Right lobe of liver (tissue), 6 donors: ENCODE results near the gene C13orf46. TPM values are rescaled to one million over a fixed set of nuclear protein-coding genes. Genes with fewer than 3 reads are reported as not detected.

Experiments
- ATAC-seq, 4 donors: fragments of 200-7000 bp; cut with Tn5 transposase; one replicate each; pipeline ENCODE4 v1.9.1; 2020; ENCODE audit warnings: mild to moderate bottlenecking in 4 of 4, moderate library complexity in 4 of 4
- DNase-seq, 3 donors: peaks; one replicate each; pipeline ENCODE4 v3.0.0-alpha.2; 2020
- H3K27ac ChIP-seq, 3 donors: fragments of 200-600 bp; one replicate each; pipeline ENCODE4 v1.8.0; 2022
- H3K27me3 ChIP-seq, 2 donors: fragments of 200-600 bp; one replicate each; pipeline ENCODE4 v1.8.0; 2022
- H3K36me3 ChIP-seq, 4 donors: fragments of 200-600 bp; sonication (generic) in 1 of 4; one replicate each; pipeline versions ENCODE4 v1.5.1 to v1.8.0; 2017 to 2022; ENCODE audit warnings: control low read depth in 1 of 4
- H3K4me1 ChIP-seq, 4 donors: fragments of 200-600 bp; sonication (generic) in 1 of 4; one replicate each; pipeline versions ENCODE4 v1.5.1 to v1.8.0; 2017 to 2022; ENCODE audit warnings: control low read depth in 1 of 4
- H3K4me3 ChIP-seq, 3 donors: fragments of 200-600 bp; one replicate each; pipeline ENCODE4 v1.8.0; 2022
- H3K9me3 ChIP-seq, 4 donors: fragments of 200-600 bp; sonication (generic) in 1 of 4; one replicate each; pipeline versions ENCODE4 v1.5.1 to v1.8.0; 2017 to 2022; ENCODE audit warnings: control low read depth in 1 of 4
- CTCF ChIP-seq, 4 donors: fragments of 200-600 bp in 3 of 4; fragments of 450-650 bp in 1 of 4; IDR thresholded peaks; one replicate each; pipeline versions ENCODE4 v1.5.1 to v1.8.0; 2016 to 2022; ENCODE audit warnings: antibody characterized with exemption in 4 of 4, mild to moderate bottlenecking in 2 of 4
- POLR2A ChIP-seq: fragments of 450-650 bp; IDR thresholded peaks from one replicate; pipeline ENCODE4 v1.6.1; 2017; ENCODE audit warnings: antibody characterized with exemption, mild to moderate bottlenecking
- WGBS: methylation state at CpG from one replicate; pipeline ENCODE4 v1.1.6; 2018; ENCODE audit warnings: low coverage, low lambda C conversion rate; ENCODE audit not compliant: insufficient coverage; ENCODE audit errors: missing lambda C conversion rate; 5-methylcytosine and 5-hydroxymethylcytosine counted together
- intact Hi-C, 2 donors: fragments of 100-400 bp; cut with DNase I; formaldehyde crosslinking; loops; one replicate each; pipeline versions ENCODE4 v1.11.2 to v1.14.1; 2022
- total RNA-seq, 6 experiments: library from RNA; depleted of rRNA in 2 of 6; stranded (reverse); fragments of >200 nt in 2 of 6; fragmentation: NEBNext Ultra II Directional in 3 of 6; extraction: Animal tissue kit (Norgen Biotek cat#: 25700) in 3 of 6; gene quantifications; one replicate each; pipeline versions ENCODE4 v1.1.0 to v1.2.4, GENCODE V29; 2016 to 2023
- donor health status: DM: no; HTN: yes; CAD: no.
- donor health status: DM: no; HTN: no; CAD: no.
- donor health status: DM: no; HTN: no; CAD: no.
- donor health status: DM: no; HTN: yes; CAD: no.
- donor health status: DM: no; HTN: yes; CAD: no.

The C13orf46 gene
- total RNA-seq, 6 experiments from 2014 or later: 0.04 to 1.1 (median 0.60) TPM

- Histone ChIP-seq H3K27ac (peak overlapping the region; percentile 59 to 67 (median 60)), H3K36me3 (no peaks in the 10 kb centered on the region), H3K4me1 (peaks cover 0 to 22% (median 6%) of the 10 kb centered on the region in 4 donors), H3K27me3 (no peaks in the 10 kb centered on the region), H3K4me3 (no peak overlapping the region), H3K9me3 (no peaks in the 10 kb centered on the region)
- TF ChIP-seq POLR2A: no peak
- TF ChIP-seq CTCF (IDR thresholded peaks at IDR 0.05): no peak
- intact Hi-C loops: no loop called here
- ATAC-seq (no peak), DNase-seq (peak; percentile 17 to 55 (median 41))
- 100% methylated on average over 7 of the region's 36 CpGs for WGBS
Measured at GRCh38 chr13:113971471-113972231, 2.2 kb downstream of the C13orf46 start.

DNA sequence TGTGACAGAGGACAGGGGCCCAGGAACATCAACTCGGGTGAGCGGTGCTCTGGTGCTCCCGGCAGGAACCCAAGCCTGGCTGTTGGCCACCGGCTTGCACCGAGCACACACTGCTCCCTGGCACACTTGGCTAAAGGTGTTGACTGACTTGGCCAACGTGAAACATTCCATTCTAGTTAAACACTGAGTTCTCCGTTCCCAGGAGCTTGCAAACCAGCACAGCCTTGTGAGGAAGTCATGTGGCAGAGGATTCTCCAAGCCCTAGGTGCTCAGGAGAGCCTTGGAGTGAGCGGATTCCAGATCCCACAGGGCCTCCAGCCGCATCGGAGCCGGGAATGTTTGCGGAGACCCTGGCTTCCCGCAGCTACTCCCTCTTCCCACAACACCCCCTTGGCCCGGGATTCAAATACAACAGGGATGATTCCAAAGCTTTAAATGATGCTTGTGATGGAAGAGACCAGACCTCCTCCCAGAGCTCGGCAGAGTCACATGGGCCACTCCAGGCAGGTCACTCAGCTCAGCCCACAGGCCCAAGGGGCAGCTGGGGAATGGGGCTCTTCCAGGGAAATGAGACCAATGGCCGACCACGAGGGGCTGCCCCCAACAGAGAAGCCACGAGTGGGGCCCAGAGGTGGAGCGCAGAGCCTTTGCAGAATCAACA, 2.9 kb downstream of the C13orf46 start:
- 28% methylated on average over 8 of the region's 19 CpGs for WGBS
- DNase-seq: peak; percentile 85 to 94 (median 90)
- intact Hi-C loops: no loop called here

GRCh38 chr13:113969973-113970611, 3.8 kb downstream of the C13orf46 start:
- no peak for TF ChIP-seq CTCF (IDR thresholded peaks at IDR 0.05)
- peak; percentile 54 for TF ChIP-seq POLR2A
- peaks cover 0 to 22% (median 6%) of the 10 kb centered on the region in 4 donors for H3K4me1 ChIP-seq
- ATAC-seq (peak; percentile 77 to 85 (median 82)), DNase-seq (peak; percentile 75 to 89 (median 88))
- H3K36me3 ChIP-seq: no peaks in the 10 kb centered on the region
- H3K4me3 ChIP-seq: no peak overlapping the region
- H3K27me3 ChIP-seq: no peaks in the 10 kb centered on the region
- no peaks in the 10 kb centered on the region for H3K9me3 ChIP-seq
- H3K27ac ChIP-seq: peak overlapping the region in 2 of 3 donors; percentile 12 to 67
- 23% methylated on average over 13 of the region's 20 CpGs for WGBS
- intact Hi-C loops: no loop called here

More for the DNA sequence above, 2.9 kb downstream of the C13orf46 start:
- Histone ChIP-seq H3K4me1 (peaks cover 0 to 22% (median 6%) of the 10 kb centered on the region in 4 donors), H3K36me3 (no peaks in the 10 kb centered on the region), H3K27ac (peak overlapping the region; percentile 59 to 67 (median 60)), H3K4me3 (no peak overlapping the region), H3K27me3 (no peaks in the 10 kb centered on the region), H3K9me3 (no peaks in the 10 kb centered on the region)
- ATAC-seq: peak; percentile 87 to 91 (median 90)
- TF ChIP-seq POLR2A (peak; percentile 44), CTCF (IDR thresholded peaks at IDR 0.05) (no peak)

DNA sequence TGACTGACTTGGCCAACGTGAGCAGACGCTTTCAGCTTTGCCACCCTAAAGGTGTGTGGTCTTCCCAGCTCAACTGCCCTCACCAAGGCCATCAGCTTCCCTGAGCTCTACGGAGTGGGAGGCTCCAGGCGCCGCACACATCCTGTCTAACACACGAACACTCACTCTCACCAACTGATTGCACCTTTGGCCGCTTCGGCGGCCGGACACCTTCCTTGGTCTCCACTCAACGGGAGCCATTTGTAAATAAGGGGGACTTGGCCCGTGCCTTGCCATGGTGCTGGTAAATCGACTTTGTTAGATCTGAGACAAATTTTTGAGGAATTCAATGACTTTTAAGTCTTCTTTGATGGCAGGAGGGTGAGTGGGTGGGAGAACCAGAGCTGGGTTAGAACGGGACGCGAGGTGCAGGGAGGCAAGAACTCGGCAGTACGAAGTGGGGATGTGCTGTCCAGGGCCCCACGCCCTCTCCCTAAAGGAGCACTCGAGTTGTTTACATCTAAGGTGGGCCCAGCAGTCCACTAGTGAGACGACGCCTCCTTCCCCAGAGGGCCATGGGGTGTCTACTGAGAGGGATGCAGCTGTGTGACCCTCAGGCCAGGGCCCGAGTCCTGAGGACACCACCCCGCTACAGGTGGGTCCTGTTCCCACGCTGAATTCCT, 4.4 kb downstream of the C13orf46 start:
- no peaks in the 10 kb centered on the region for H3K36me3 ChIP-seq
- no peak overlapping the region for H3K4me3 ChIP-seq
- H3K27ac ChIP-seq: peak overlapping the region in 2 of 3 donors; percentile 12 to 67
- intact Hi-C loops: no loop called here
- H3K4me1 ChIP-seq: peaks cover 0 to 22% (median 6%) of the 10 kb centered on the region in 4 donors
- TF ChIP-seq POLR2A (no peak), CTCF (IDR thresholded peaks at IDR 0.05) (no peak)
- H3K27me3 ChIP-seq: no peaks in the 10 kb centered on the region
- 91% methylated on average over 7 of the region's 25 CpGs for WGBS
- no peaks in the 10 kb centered on the region for H3K9me3 ChIP-seq
- ATAC-seq: no peak
- DNase-seq: peak in 2 of 3 donors; percentile 12 to 52
